ENCODE measurements around the gene HDLBP.

DNA sequence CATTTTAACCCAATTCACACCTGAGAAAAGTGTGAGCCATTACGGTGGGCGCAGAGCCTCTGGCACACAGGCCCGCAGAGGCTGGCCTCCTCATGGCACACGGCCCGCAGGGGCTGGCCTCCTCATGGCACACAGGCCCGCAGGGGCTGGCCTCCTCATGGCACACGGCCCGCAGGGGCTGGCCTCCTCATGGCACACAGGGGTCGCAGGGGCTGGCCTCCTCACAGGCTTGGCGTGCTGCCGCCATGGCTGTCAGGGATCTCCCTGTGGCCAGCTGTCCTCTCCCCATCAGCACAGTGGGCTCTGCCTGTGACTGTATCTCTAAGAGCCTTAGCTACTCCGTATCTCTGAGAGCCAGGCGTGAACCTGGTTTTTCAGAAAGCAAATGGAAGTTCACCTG is 102.4 kb downstream of the HDLBP start:
- no peak for TF ChIP-seq EZH2 (IDR thresholded peaks at IDR 0.05; ENCODE audit: insufficient read depth, poor library complexity, severe bottlenecking)
- no peak for TF ChIP-seq EZH2phosphoT487 (IDR thresholded peaks at IDR 0.05; ENCODE audit: insufficient read depth, low read depth)
